M059J (cell line): ENCODE data around the gene ZNF747. TPM values are rescaled to one million over a fixed set of nuclear protein-coding genes. Genes with fewer than 3 reads are reported as not detected.

Experiments
- total RNA-seq: library from RNA; depleted of rRNA; stranded (reverse); fragments of >200 nt; shearing (Covaris generic); gene quantifications from 2 replicates; pipeline ENCODE4 v1.2.3, GENCODE V29; 2014; rRNA removed

The ZNF747 gene
- total RNA-seq, 1 experiment from 2014 or later: 7.5 TPM

Other genes with a start within 250 kb of the ZNF747 start
- 34.8 and 64.7 TPM in 2 replicates for gene CD2BP2, start 179.6 kb downstream of the ZNF747 start, total RNA-seq
- gene TBC1D10B, start 164.4 kb downstream of the ZNF747 start, total RNA-seq: 25.6 and 45.1 TPM in 2 replicates
- not detected in 2 replicates for gene MYL11, start 160.1 kb downstream of the ZNF747 start, total RNA-seq
- 0.17 TPM in 1 of 2 replicates, not detected in the other for gene SEPTIN1, start 152.3 kb downstream of the ZNF747 start, total RNA-seq
- gene ZNF48, start 139.4 kb downstream of the ZNF747 start, total RNA-seq: 5.9 and 10.6 TPM in 2 replicates
- gene ZNF771, start 127.3 kb downstream of the ZNF747 start, total RNA-seq: 7.1 and 21.8 TPM in 2 replicates
- gene DCTPP1, start 104.8 kb downstream of the ZNF747 start, total RNA-seq: 32.2 and 42.9 TPM in 2 replicates
- 5.9 and 11.3 TPM in 2 replicates for gene SEPHS2, start 89.0 kb downstream of the ZNF747 start, total RNA-seq
- gene ITGAL, start 62.1 kb downstream of the ZNF747 start, total RNA-seq: not detected in 2 replicates
- 30.8 and 49.9 TPM in 2 replicates for gene ZNF768, start 8.3 kb downstream of the ZNF747 start, total RNA-seq
- gene ZNF764, start 23.5 kb upstream of the ZNF747 start, total RNA-seq: 3.8 and 9.4 TPM in 2 replicates
- gene ZNF688, start 36.9 kb upstream of the ZNF747 start, total RNA-seq: 7.6 and 10.5 TPM in 2 replicates
- gene ZNF785, start 50.8 kb upstream of the ZNF747 start, total RNA-seq: 4.0 and 6.3 TPM in 2 replicates
- gene ZNF689, start 75.5 kb upstream of the ZNF747 start, total RNA-seq: 9.9 and 12.7 TPM in 2 replicates
- 6.1 and 14.1 TPM in 2 replicates for gene PRR14, start 116.1 kb upstream of the ZNF747 start, total RNA-seq
- 7.5 and 14.2 TPM in 2 replicates for gene FBRS, start 123.6 kb upstream of the ZNF747 start, total RNA-seq
- gene SRCAP, start 164.3 kb upstream of the ZNF747 start, total RNA-seq: 6.9 and 11.7 TPM in 2 replicates
- gene PHKG2, start 213.6 kb upstream of the ZNF747 start, total RNA-seq: 39.6 and 57.4 TPM in 2 replicates
- 4.8 and 5.2 TPM in 2 replicates for gene CFAP119, start 227.2 kb upstream of the ZNF747 start, total RNA-seq
- gene RNF40, start 227.5 kb upstream of the ZNF747 start, total RNA-seq: 72.4 and 104 TPM in 2 replicates